ENCODE measurements around the gene RIPK1. TPM values are rescaled to one million over a fixed set of nuclear protein-coding genes. Genes with fewer than 3 reads are reported as not detected.

RIPK1 gene
- total RNA-seq, 1 donor from 2014 or later: 10.6 TPM

DNA sequence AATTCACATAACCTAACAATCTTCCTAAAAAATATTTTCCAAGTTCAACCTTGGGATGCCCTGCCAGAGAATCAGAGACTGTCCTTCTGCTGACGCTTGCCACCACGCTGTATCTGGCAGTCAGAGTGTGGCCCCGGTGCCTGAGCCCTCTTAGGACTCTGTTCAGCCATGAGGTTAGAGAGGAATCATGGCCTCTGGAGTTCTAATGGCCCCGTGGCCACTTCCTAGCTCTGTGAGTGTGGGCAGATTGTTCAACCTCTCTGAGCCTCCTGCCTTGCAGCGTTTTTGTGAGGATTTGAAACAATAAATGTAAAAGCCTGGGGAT lies 52.4 kb downstream of the RIPK1 start:
- H3K36me3 Mint-ChIP-seq (ENCODE audit: unreplicated experiment): peaks cover 5% of the 10 kb centered on the region
- peak overlapping the region; percentile 48 for H3K27ac Mint-ChIP-seq (ENCODE audit: unreplicated experiment)
- peak overlapping the region; percentile 49 for H3K4me3 Mint-ChIP-seq (ENCODE audit: unreplicated experiment)

DNA sequence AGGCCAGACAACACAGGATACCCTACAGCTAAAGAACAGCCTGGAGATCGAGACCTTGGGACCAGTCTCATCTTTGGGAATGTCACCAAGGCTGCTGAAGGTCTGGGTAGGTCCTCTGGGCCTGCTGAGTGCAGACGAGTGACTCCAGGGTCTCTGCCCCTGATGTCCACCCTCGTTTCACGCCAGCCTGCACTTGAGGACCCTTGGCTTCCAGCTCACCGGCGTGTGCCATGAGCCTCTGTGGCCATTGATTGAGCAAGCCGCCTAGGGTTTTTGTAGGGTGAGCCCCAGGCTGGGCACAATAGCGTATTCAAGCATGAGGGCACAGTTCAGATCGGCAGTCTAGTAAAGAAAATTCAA lies 54.5 kb downstream of the RIPK1 start:
- Mint-ChIP-seq H3K4me3 (ENCODE audit: unreplicated experiment) (no peak overlapping the region), H3K9me3 (ENCODE audit: unreplicated experiment) (peaks cover 4% of the 10 kb centered on the region), H3K27ac (ENCODE audit: unreplicated experiment) (peak overlapping the region; percentile 15), H3K27me3 (ENCODE audit: unreplicated experiment) (peaks cover 3% of the 10 kb centered on the region), H3K4me1 (ENCODE audit: low read depth, unreplicated experiment) (peaks cover 20% of the 10 kb centered on the region), H3K36me3 (ENCODE audit: unreplicated experiment) (peaks cover 5% of the 10 kb centered on the region)
- DNase-seq: no peak
- TF ChIP-seq, protein P1, sequence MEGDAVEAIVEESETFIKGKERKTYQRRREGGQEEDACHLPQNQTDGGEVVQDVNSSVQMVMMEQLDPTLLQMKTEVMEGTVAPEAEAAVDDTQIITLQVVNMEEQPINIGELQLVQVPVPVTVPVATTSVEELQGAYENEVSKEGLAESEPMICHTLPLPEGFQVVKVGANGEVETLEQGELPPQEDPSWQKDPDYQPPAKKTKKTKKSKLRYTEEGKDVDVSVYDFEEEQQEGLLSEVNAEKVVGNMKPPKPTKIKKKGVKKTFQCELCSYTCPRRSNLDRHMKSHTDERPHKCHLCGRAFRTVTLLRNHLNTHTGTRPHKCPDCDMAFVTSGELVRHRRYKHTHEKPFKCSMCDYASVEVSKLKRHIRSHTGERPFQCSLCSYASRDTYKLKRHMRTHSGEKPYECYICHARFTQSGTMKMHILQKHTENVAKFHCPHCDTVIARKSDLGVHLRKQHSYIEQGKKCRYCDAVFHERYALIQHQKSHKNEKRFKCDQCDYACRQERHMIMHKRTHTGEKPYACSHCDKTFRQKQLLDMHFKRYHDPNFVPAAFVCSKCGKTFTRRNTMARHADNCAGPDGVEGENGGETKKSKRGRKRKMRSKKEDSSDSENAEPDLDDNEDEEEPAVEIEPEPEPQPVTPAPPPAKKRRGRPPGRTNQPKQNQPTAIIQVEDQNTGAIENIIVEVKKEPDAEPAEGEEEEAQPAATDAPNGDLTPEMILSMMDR (IDR thresholded peaks at IDR 0.05; ENCODE audit: partially characterized antibody, unreplicated experiment): no peak

More for the DNA sequence above, 52.4 kb downstream of the RIPK1 start:
- Mint-ChIP-seq H3K27me3 (ENCODE audit: unreplicated experiment) (peaks cover 3% of the 10 kb centered on the region), H3K9me3 (ENCODE audit: unreplicated experiment) (peaks cover 4% of the 10 kb centered on the region), H3K4me1 (ENCODE audit: low read depth, unreplicated experiment) (peaks cover 23% of the 10 kb centered on the region)
- DNase-seq: no peak
- TF ChIP-seq, protein P1 (IDR thresholded peaks at IDR 0.05; ENCODE audit: partially characterized antibody, unreplicated experiment): no peak

DNA sequence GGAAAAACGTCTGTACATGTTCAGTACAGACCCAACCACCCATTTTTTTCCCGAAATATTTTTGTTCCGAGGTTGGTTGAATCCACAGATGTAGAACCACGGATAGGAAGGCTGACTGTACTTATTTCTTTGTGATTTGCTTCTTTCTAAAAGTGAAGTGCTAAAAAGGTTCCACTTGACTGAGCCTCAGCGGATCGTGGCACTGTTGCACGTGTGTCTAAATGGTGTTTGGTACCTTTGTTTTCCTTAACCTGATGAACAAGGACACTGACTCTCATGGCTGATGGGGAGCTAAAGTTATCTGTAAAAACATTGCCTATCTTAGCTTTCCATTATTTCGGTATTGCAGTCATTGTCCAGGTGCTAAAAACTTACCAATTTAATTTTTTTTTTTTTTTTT lies 56.4 kb downstream of the RIPK1 start:
- Mint-ChIP-seq H3K4me1 (ENCODE audit: low read depth, unreplicated experiment) (peaks cover 15% of the 10 kb centered on the region), H3K9me3 (ENCODE audit: unreplicated experiment) (peaks cover 1% of the 10 kb centered on the region), H3K27ac (ENCODE audit: unreplicated experiment) (no peak overlapping the region), H3K36me3 (ENCODE audit: unreplicated experiment) (no peaks in the 10 kb centered on the region), H3K27me3 (ENCODE audit: unreplicated experiment) (no peaks in the 10 kb centered on the region), H3K4me3 (ENCODE audit: unreplicated experiment) (no peak overlapping the region)
- TF ChIP-seq, protein P1 (IDR thresholded peaks at IDR 0.05; ENCODE audit: partially characterized antibody, unreplicated experiment): no peak
- DNase-seq: no peak

DNA sequence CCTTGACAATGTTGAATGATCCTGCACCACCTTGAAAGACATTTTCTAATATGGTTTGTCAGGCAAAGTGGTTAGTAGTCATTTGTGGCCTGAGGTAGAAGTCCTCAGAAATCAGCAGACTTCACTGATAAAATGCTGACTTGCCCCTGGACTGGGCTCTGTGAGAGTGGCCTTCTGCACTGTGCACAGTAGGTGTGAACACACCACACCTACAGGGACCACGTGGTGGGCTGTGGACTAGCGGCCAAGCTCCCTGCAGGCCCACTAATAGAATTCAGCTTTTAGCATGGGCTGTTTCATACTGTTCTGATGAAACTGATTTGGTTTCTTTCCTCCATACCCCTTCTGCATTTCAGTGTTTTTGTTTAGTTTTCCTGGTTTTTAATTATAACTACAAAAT lies 57.5 kb downstream of the RIPK1 start:
- Mint-ChIP-seq H3K27ac (ENCODE audit: unreplicated experiment) (no peak overlapping the region), H3K4me3 (ENCODE audit: unreplicated experiment) (no peak overlapping the region), H3K4me1 (ENCODE audit: low read depth, unreplicated experiment) (peaks cover 15% of the 10 kb centered on the region), H3K36me3 (ENCODE audit: unreplicated experiment) (no peaks in the 10 kb centered on the region), H3K27me3 (ENCODE audit: unreplicated experiment) (no peaks in the 10 kb centered on the region), H3K9me3 (ENCODE audit: unreplicated experiment) (peaks cover 1% of the 10 kb centered on the region)
- DNase-seq: no peak
- TF ChIP-seq, protein P1 (IDR thresholded peaks at IDR 0.05; ENCODE audit: partially characterized antibody, unreplicated experiment): no peak

DNA sequence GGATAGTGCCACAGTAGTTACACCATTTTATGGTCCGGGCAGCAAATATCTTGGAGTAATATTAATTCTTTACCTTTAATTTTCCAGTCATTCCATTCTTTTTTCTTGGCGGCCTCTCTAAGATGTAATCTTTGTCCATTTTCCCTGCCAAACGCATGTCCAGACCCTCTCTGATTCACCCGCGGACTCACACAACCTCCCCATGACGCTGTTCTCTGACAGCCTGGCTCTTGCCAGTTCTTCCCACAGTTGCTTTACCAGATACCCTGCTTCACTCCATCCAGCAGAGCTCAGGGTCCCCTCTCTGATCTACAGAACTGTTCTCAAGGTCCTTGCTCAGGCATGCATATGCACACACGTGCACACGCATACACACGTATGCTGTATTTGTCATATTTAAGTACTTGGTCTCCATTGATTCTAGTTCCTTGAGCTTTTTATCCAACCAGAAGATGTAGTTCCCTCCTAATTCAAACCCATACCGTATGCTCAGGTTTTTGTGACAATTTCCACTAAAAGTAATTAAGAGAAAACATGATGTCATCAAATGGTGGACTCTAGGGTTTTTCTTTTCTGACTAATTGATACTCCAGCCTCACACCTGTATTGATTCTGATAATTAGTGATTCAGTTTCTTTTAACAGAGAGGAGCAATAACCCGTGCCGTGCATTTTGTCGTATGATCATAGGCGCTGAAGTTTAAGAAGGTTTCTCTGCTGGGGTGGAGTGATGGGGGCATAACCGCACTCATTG lies 60.2 kb downstream of the RIPK1 start:
- H3K4me1 Mint-ChIP-seq (ENCODE audit: low read depth, unreplicated experiment): peaks cover 11% of the 10 kb centered on the region
- TF ChIP-seq, protein P1 (IDR thresholded peaks at IDR 0.05; ENCODE audit: partially characterized antibody, unreplicated experiment): no peak
- H3K9me3 Mint-ChIP-seq (ENCODE audit: unreplicated experiment): peaks cover 3% of the 10 kb centered on the region
- DNase-seq: no peak
- H3K4me3 Mint-ChIP-seq (ENCODE audit: unreplicated experiment): peak overlapping the region; percentile 39
- no peak overlapping the region for H3K27ac Mint-ChIP-seq (ENCODE audit: unreplicated experiment)
- peaks cover 3% of the 10 kb centered on the region for H3K36me3 Mint-ChIP-seq (ENCODE audit: unreplicated experiment)
- H3K27me3 Mint-ChIP-seq (ENCODE audit: unreplicated experiment): peaks cover 7% of the 10 kb centered on the region
